GM21526 (cell line): ENCODE measurements around the gene ADAMTSL5.
"Not testable (repeated sequence)": the region's sequence is repeated elsewhere in the genome, so short reads cannot be mapped to it uniquely, and the experiment has no call there.

Experiments used
- ATAC-seq: cut with Tn5 transposase; IDR thresholded peaks from one replicate; pipeline ENCODE4 v1.9.1; 2021; ENCODE audit warnings: moderate library complexity; ENCODE audit not compliant: unreplicated experiment, low FRiP score

ADAMTSL5 gene, protein sequence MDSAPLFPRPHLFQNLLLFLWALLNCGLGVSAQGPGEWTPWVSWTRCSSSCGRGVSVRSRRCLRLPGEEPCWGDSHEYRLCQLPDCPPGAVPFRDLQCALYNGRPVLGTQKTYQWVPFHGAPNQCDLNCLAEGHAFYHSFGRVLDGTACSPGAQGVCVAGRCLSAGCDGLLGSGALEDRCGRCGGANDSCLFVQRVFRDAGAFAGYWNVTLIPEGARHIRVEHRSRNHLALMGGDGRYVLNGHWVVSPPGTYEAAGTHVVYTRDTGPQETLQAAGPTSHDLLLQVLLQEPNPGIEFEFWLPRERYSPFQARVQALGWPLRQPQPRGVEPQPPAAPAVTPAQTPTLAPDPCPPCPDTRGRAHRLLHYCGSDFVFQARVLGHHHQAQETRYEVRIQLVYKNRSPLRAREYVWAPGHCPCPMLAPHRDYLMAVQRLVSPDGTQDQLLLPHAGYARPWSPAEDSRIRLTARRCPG

GRCh38 chr19:1512671-1513498, at the start of gene ADAMTSL5:
Gene ADAMTSL5 (minus strand): TSS chr19:1513019. CDS start chr19:1510943, 2,076 bp downstream.
- ATAC-seq: no peak

DNA sequence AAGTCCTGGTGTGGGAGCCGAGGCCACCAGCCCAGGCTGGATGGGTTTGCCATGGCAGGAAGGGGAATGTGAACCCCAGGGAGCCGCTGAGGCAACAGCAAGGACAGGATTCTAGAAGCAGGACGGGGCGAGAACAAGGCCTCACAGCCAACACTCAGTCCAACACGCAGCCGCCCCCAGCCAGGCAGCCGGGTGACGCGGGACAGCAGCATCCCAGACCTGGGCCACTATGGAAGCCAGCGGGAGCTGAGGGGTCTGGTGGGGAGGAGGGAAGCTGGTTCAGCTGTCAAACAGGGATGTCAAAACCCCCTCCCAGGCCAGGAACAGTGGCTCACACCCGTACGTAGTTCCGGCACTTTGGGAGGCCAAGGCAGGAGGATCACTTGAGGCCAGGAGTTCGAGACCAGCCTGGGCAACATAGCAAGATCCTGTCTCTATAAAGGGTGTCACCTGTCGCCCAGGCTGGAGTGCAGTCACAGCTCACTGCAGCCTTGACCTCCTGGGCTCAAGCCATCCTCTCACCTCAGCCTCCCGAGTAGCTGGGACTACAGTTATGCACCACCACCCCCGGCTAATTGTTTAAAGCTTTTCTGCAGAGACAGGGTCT, 48.5 kb upstream of the ADAMTSL5 start:
- no peak for ATAC-seq

DNA sequence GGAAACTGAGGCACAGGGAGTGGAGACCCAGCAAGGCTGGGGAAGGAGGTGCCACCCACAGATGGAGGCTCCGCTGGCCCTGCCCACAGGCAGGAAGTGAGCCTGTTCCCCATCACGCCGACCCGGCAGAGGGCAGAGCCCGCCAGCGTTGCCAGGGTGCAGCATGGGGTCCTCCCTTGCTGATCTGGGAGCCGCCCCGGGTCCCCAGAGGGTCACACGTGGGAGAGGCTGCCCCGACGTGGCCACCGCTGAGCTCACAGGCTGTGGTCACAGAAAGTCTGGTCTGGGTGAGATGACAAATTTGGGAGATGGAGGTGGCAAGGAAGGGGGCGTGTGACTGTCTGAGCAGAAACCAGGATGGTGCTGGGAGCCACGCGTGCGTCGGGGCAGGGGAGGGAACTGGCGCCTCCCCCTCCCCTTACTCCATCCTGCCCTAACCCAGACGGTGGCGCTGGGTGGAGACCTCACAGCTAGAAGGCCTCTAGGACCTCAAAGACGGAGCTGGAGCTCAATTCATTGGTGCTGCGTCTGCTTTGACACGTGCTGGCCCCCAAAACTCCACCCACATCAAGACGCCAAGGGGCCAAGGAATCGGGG, 47.6 kb upstream of the ADAMTSL5 start:
- no peak for ATAC-seq

- ATAC-seq: no peak
Measured at GRCh38 chr19:1558552-1558951, 45.7 kb upstream of the ADAMTSL5 start.

DNA sequence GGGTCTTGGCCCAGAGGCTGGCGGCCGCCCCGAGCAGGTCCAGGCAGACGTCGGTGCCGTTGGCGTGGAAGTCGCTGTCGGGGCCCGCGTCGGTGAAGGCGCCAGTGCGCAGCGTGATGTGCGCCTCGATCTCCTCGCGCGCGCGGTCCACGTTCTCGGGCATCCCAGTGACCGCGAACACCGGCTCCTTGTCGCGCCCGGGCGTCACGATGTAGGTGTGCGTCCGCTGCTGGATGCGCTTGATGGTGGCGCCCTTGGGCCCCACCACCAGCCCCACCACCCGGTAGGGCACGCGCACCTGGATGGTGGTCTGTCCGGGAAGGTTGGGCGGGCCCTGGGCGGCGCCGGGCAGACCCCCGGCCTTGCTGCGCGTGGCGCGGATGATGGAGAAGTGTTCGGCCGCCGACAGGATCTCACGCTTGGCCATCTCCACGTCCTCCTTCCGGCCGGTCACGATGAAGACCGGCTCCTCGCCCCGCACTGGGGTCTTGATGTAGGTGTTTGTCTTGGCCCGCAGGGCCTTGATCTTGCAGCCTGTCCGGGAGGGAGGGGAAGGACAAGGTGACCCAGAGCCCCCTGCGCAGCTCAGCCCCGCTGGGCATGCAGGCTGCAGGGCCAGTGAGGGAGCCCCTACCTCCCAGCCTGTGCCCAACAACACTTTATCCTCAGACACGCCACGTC, 43.7 kb upstream of the ADAMTSL5 start:
- no peak for ATAC-seq

GRCh38 chr19:1555487-1556389, 42.9 kb upstream of the ADAMTSL5 start:
- no peak for ATAC-seq

DNA sequence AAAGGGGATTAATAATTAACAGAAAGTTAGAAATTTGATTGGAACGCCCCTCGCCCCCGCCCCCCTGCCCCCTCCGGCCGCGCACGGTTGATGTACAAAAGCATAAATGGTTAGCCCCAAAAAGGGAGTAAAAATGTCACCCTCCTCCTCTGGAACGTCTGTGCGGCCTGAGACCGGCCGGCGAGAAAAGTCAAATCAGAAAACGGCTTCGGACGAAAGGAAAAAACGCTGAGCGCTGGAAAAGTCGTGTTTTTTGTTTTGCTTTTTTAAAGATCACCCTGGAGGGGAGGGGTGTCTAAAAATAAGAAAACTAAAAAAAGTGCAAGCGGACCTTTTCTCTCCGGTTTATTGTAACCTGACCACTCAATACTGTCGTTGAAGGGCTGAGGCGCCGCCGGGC, 42.1 kb upstream of the ADAMTSL5 start:
- ATAC-seq: no peak

DNA sequence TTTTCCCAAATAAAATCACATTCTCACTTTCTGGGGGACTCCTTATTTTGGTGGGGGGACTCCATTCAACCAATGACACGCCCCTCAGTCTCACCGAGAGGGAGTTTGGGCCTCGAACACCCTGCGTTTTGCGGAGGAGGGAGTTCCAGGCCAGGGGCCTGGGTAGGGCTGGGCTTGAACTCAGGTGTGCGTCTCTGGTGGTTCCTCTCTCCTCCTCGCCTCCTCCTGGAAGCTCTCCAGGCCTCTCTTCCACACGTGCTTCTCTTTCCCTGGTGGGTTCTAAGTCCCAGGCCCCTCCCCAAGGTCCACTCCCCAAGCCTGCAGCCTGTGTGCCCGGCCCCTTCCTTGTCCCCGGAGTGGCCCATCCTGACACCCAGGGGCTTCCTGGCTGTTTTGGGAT, 40.6 kb upstream of the ADAMTSL5 start:
- no peak for ATAC-seq

DNA sequence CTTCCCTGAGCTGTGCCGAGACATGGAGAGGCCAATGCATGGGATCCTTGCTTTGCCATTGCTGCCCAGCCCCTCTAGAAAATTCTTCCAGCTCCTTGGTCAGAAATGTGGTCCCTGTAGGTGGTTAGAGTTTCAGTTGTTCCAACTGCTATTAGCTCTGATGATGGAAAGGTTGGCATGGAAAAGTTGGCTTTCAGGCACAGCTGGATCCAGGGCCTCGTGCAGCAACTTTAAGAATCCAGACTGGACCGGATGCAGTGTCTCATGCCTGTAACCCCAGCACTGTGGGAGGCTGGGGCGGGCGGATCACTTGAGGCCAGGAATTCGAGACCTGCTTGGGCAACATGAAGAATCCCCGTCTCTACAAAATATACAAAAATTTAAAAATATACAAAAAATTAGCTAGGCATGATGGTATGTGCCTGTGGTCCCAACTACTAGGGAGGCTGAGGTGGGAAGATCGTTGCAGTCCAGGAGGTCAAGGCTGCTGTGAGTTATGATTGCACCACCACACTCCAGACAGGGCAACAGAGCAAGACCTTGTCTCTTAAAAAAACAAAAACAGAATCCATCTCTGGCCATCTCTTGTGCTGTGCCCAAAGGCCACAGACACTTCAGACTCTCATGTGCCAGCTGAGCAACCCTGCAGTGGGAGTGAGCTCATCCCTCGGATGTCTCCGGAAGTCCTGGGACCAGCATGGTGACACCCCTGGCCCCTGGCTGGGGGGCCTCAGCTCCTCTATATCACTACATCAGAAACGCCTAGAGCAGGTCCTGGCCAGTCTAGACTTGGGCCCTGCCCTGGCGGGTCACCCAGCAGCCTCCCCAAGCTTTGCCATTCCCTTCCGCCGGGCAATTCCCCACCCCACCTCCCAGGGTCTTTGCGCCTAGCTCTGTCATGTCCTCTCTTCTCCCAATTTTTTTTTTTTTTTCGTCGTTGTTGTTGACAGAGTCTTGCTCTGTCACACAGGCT, 38.5 kb upstream of the ADAMTSL5 start:
- ATAC-seq: no peak

- ATAC-seq: no peak
Measured at GRCh38 chr19:1549332-1549945, 36.6 kb upstream of the ADAMTSL5 start.

DNA sequence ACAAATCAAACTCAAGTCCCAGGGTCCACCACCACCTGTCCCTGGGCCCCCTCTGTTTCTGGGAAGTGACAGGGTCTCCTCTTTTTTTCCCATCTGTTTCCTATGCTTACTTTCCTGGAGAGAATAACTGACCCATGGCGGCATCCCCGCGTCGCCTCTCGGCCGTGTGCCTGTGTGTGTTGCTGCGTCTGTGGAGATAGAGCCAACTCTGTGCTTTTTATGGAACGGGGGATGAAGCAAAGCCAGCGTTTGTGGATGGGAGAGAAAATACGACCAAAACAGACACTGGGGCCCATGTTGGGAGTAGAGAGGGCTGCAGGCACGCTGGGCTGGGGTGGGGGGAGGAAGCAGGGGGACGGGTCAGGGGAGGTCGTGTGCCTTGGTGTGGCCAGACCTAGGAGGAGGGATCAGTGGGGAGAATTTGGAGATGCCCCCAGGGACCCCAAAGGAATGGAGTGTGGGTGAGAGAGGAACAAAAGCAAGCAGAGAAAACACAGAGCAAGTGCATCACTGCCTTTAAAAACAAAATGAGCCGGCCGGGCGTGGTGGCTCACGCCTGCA, 27.6 kb upstream of the ADAMTSL5 start:
- ATAC-seq: no peak

DNA sequence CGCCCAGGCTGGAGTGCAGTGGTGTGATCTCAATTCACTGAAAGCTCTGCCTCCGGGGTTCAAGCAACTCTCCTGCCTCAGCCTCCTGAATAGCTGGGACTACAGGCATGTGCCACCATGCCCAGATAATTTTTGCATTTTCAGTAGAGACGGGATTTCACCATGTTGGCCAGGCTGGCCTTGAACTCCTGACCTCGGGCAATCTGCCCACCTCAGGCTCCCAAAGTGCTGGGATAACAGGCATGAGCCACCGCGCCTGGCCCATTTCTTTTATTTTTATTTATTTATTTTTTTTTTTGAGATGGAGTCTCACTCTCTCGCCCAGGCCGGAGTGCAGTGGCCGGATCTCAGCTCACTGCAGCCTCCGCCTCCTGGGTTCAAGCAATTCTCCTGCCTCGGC, 26.9 kb upstream of the ADAMTSL5 start:
- ATAC-seq: not testable (repeated sequence)

- no peak for ATAC-seq
Measured at GRCh38 chr19:1538978-1539377, 26.2 kb upstream of the ADAMTSL5 start.

GRCh38 chr19:1535699-1536098, 22.9 kb upstream of the ADAMTSL5 start:
- ATAC-seq: not testable (repeated sequence)

DNA sequence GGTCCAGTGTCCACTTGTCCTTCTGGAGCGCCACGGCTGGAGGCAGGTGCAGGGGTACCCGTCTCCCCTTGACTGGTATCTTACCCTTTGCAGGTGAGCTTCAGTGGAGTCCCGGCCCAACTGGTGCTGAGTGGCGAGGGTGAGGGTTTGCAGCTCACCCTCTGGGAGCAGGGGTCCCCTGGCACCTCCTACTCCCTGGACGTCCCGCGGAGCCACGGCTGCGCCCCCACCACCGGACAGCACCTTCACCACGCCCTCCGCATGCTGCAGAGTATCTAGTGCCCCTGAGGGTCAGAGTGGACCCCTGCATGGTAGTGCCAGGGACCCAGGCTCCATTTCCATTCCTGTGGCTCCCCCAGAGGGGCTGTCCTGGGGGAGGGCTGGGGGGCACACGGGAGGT, 22.2 kb upstream of the ADAMTSL5 start:
- no peak for ATAC-seq

DNA sequence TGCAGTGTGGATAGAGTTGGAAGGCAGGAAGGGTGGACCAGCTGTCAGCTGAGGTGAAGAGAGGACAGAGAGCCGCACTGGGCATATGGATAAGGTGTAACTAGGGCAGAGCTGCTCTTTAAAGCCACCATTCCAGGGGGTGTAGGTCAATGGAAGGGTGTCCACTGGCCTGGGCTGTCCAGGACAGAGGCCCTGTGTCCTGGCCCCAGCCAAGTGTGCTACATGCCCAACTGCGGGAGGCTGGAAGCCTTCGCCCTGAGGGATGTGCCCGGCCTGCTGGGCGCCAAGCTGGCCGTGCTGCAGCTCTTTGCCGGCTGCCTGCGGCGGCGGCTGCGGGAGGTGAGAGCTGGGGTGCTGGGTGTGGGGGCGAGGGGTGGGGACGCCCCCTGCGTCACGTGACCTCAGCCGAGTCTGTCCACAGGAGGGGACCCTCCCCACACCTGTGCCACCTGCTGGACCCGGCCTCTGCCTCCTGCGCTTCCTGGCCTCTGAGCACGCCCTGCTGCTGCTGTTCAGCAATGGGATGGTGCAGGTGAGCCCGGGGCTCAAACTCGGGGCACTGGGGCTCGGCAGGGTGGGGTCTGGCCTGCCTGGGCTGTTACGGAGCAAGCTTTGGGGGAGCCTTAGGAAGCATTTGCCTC, 20.8 kb upstream of the ADAMTSL5 start:
- no peak for ATAC-seq

DNA sequence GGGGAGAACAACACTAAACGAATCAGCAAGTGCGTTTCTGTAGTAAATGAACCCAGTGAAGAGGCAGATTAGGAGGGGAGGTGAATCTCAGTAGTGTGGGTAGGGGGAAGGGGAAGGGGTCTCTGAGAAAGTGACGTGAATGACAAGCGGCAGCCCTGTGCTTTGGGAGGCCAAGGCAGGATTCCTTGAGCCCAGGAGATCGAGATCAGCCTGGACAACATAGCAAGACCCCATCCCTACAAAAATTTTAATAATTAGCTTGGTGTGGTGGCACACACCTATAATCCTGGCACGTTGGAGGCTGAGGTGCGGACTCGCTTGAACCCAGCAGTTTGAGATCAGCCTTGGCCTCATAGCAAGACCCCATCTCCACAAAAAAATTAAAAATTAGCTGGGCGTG, 19.2 kb upstream of the ADAMTSL5 start:
- no peak for ATAC-seq
